NOMO-1 treated with DMSO at 0.1 percent for 48 hours (cell line): Measurements from ENCODE around the gene FYN.
A peak's percentile ranks its signal among the peaks of the same experiment; 100 is the strongest.
"Not testable (repeated sequence)": the region's sequence is repeated elsewhere in the genome, so short reads cannot be mapped to it uniquely, and the experiment has no call there.

Experiments used
- DNase-seq: peaks from one replicate; lab custom pipeline; 2025; ENCODE audit not compliant: unreplicated experiment; lab: John Stamatoyannopoulos, UW

Gene FYN

GRCh38 chr6:111639266-111639665 is 234.0 kb downstream of the FYN start:
- no peak for DNase-seq

GRCh38 chr6:111634981-111635380 is 238.3 kb downstream of the FYN start:
- not testable (repeated sequence) for DNase-seq

GRCh38 chr6:111633822-111634221 is 239.4 kb downstream of the FYN start:
- DNase-seq = no peak

- no peak for DNase-seq
These were observed 240.6 kb downstream of the FYN start for GRCh38 chr6:111632468-111633247.

GRCh38 chr6:111631903-111632460 is 241.3 kb downstream of the FYN start:
- no peak for DNase-seq

GRCh38 chr6:111631018-111631417 is 242.2 kb downstream of the FYN start:
- no peak for DNase-seq

DNA sequence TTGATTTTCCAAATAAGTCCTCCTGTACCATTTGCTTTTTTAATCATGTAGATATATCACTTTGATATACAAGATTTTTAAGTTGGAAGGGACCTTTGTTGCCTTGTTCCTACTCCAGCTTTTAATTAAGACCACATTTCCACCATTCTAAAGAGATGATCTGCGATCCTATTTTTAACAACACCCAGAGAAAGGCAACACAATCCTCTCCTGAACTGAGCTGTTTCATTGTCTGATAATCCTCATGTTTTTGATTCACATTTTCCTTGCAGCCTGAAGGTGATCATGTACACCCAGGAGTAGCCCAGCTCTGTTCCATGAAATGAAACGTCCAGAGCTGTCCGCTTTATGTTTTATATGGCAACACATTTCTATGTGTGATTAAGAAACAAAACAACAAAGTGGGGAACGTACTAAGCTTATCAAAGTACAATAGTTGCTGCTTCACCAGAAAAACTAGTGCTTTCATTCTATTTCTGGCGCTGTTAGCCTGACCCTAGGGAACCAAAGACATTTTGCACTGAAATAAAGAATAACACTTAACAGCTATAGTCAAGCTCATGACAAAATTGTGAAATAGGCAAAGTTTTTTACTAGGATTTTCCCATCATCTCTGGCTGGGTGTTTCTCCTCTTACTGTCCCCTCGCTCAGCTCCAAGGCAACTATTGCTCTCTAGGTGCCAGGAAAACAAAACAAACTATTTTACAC is 245.0 kb downstream of the FYN start:
- DNase-seq = no peak

DNA sequence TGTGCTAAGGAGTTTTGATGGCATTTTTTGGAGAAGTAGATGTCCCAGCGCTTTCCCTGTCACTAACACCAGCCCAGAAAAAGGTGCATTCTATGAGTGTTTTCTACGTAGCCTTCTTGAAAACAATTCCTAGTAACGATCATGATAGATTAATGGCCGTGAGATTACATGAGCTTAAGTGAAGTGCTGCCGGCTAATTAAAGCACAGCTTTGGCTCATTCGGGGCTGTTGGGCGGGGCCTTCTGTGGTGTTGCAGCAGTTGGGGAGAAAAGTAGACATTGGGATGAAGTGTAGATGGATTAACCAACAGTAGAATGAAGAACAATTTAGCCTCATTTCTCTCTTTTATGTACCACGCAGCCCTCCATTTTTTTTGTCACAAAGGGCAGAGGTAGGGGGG is 246.8 kb downstream of the FYN start:
- DNase-seq = no peak

DNA sequence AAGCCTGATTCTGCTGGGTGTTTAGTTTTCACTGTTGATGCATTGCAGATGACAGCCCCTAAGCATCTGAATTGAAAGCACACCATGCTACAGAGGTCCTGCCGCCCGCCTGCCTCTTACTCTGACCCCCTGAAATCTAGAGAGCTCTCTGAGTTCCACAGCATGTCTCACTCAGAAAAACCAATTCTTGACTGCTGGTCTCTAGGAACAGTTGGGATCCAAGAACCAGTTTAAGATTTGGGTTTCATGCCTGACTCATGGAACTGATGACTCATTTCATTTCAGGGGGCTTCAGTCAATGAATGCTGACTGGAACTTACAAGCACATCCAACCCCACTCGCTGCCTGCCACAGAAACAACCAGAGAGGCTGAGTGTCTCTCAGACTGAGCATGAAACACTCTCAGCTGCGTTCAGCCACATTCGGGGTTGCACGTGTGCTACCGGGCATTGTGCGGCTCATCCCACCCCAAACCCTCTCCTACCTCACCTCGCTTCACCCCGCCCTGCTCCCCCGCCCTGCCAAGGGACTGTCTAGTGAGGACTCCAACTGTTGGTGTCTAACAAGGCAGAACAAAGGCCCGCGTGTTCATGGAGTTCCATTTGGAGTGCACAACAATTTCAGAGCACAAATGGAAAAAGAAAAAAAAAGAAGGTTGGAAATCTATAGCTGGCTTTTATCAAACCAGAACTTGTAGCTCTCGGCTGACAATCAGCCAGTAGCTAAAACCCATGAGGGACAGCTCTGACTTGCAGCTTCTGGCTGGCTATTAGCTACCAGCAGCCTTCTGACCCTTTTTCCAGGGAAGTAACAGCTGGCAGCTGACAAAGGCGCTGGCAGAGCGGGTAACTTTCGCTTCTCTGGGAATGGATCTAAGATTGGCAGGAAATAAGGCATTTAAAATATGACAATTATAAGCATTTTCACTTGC is 247.5 kb downstream of the FYN start:
- DNase-seq = no peak

- DNase-seq = no peak
These were observed 248.2 kb downstream of the FYN start for GRCh38 chr6:111625099-111625416.

DNA sequence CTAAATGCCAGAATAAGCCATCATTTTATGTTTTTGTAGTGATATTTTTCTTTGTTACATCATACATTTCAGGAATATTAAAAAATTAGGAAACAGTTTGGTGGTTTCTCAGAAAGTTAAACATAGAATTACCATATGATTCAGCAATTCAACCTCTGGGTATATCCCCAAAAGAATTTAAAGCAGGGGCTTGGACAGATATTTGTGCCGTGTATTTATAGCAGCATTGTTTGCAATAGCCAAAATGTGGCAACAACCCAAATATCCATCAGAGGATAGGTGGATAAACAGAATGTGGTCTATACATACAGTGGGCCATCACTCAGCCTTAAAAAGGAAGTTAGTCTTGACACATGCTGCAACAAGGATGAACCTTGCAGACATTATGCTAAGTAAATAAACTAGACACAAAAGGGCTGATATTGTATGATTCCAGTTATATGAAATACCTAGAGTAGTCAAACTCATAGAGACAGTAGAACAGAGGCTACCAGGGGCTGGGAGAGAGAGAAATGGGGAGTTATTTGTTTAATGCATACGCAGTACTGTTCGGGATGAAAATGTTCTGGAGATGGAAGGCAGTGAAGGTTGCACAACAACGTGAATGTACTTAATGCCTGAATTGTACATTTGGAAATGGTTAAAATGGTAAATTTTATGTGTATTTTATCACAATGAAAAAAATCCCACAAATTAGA is 248.7 kb downstream of the FYN start:
- DNase-seq = peak; percentile 41

DNA sequence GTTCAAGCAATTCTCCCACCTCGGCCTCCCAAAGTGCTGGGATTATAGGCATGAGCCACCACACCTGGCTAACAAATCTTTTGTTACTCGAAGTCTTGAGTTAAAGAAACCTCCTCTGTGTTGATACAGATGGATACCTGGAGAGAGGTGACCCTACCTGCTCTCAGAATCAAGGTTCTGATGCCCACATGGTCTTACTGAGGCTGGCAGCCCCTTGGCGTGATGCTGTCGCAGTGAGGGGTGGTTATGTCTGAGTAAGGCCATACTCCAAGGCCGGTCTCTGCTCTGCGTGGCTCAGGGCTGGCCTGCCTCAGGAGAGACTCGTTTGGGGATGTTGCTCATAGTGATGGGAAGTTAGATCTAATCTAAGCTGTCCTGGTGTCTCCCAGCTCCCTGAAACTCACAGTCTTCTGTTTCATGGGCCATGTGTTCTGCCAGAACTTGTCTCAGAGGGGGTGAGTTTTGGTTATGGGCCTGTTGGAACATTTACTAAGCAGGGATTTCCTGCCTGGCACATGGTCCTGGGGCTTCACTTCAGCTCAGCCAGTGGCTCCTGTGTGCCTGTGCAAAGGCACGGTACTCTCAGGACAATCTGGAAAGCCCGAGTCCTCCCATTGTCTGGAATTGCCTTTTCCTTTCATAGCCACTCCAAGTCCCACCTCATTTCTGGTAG is 250.1 kb downstream of the FYN start:
- no peak for DNase-seq

- DNase-seq = no peak
These were observed 253.1 kb downstream of the FYN start for GRCh38 chr6:111620169-111620568.

DNA sequence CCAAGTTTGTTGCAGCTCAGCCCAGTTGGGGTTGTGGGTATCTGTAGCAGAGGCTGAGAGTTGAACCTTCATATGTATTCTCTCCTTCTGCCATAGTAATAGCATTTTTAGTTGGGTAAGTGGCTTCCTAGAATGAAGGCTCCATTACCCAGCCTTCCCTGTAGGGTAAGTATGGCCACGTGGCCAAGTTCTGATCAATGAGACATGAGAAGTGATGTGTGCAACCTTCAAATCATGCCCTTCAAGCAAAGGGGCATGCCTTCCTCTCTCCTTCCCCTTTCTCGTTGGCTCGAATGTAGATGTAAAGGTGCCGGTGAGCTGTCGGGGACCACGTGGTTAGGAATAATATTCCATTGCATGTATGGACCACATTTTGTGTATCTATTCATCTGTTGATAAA is 254.8 kb downstream of the FYN start:
- no peak for DNase-seq

GRCh38 chr6:111617149-111617548 is 256.1 kb downstream of the FYN start:
- DNase-seq = no peak

- DNase-seq = no peak
These were observed 257.2 kb downstream of the FYN start for GRCh38 chr6:111615916-111616612.

DNA sequence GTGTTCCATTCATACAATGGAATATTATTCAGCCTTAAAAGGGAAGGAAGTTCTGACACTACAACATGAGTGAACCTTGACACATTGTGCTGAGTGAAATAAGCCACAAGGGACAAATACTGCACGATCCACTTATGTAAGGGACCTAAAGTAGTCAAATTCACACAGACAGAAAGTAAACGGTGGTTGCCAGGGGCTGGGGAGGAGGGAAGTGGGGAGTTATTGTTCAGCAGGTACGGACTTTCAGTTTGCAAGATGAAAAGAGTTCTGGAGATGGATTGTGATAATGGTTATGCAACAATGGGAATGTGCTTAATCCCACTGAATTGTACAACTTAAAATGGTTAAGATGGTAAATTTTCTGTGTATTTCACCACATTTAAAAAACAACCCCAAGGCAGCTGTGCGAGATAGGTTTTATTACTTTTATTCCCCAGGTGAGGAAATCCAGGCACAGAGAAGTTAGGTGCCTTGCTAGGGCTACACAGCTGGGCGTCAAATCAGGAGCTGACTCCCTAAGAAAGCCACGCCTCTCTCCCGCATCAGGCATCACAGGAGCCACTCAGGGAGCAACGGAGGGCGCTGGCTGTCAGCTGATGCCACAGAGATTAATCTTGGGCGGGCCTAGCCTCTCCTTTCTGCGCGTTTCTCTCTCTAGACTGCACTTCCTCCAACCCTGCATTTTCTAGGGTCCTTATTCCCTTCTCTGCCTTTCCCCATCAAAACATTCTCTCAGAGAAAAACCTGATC is 258.2 kb downstream of the FYN start:
- no peak for DNase-seq

- no peak for DNase-seq
These were observed 260.9 kb downstream of the FYN start for GRCh38 chr6:111612379-111612778.
